NT2/D1 (cell line): ENCODE measurements around the gene ADGRD1.

Experiments
- SUZ12 ChIP-seq: IDR thresholded peaks from 2 replicates; pipeline ENCODE4 v1.6.1; 2011; ENCODE audit not compliant: insufficient read length, insufficient read depth; ENCODE audit errors: extremely low read depth
- YY1 ChIP-seq: IDR thresholded peaks from 2 replicates; pipeline ENCODE4 v1.6.1; 2011; ENCODE audit not compliant: insufficient read length, insufficient read depth
- ZNF274 ChIP-seq: IDR thresholded peaks from 2 replicates; pipeline ENCODE4 v1.6.1; 2011; ENCODE audit warnings: mild to moderate bottlenecking, low read depth, low read length

GRCh38 chr12:130925666-130926015 lies 28.1 kb upstream of the ADGRD1 start:
- TF ChIP-seq YY1 (no peak), ZNF274 (no peak), SUZ12 (no peak)
